ENCODE measurements around the gene FAM20C.

The FAM20C gene

GRCh38 chr7:186516-187113 is 5.8 kb upstream of the FAM20C start:
- no peaks in the 10 kb centered on the region for H3K9me3 ChIP-seq
- H3K27me3 ChIP-seq = no peaks in the 10 kb centered on the region
- H3K36me3 ChIP-seq = no peaks in the 10 kb centered on the region
- DNase-seq = no peak
- peaks cover 0 to 11% (median 8%) of the 10 kb centered on the region in 4 donors for H3K4me1 ChIP-seq
- intact Hi-C loops (cut with DNase I; ENCODE audit: low total_unique reads) = no loop called here
- H3K4me3 ChIP-seq = no peak overlapping the region
- no peak overlapping the region for H3K27ac ChIP-seq
- no peak for TF ChIP-seq CTCF (IDR thresholded peaks at IDR 0.05)

GRCh38 chr7:187227-187927 is 5.0 kb upstream of the FAM20C start:
- H3K27me3 ChIP-seq = no peaks in the 10 kb centered on the region
- peaks cover 0 to 13% (median 10%) of the 10 kb centered on the region in 4 donors for H3K4me1 ChIP-seq
- no peak for DNase-seq
- intact Hi-C loops (cut with DNase I; ENCODE audit: low total_unique reads) = no loop called here
- H3K4me3 ChIP-seq = no peak overlapping the region
- no peaks in the 10 kb centered on the region for H3K9me3 ChIP-seq
- H3K36me3 ChIP-seq = no peaks in the 10 kb centered on the region
- H3K27ac ChIP-seq = no peak overlapping the region
- TF ChIP-seq CTCF (IDR thresholded peaks at IDR 0.05) = no peak

GRCh38 chr7:188174-188573 is 4.2 kb upstream of the FAM20C start:
- intact Hi-C loops (cut with DNase I; ENCODE audit: low total_unique reads) = no loop called here
- Histone ChIP-seq H3K4me3 (no peak overlapping the region), H3K4me1 (peaks cover 0 to 13% (median 10%) of the 10 kb centered on the region in 4 donors), H3K27me3 (no peaks in the 10 kb centered on the region), H3K27ac (no peak overlapping the region), H3K36me3 (no peaks in the 10 kb centered on the region), H3K9me3 (no peaks in the 10 kb centered on the region)
- TF ChIP-seq CTCF (IDR thresholded peaks at IDR 0.05) = no peak
- DNase-seq = no peak

- Histone ChIP-seq H3K9me3 (no peaks in the 10 kb centered on the region), H3K27ac (no peak overlapping the region), H3K4me1 (peaks cover 0 to 20% (median 10%) of the 10 kb centered on the region in 4 donors), H3K27me3 (no peaks in the 10 kb centered on the region), H3K4me3 (no peak overlapping the region), H3K36me3 (no peaks in the 10 kb centered on the region)
- TF ChIP-seq CTCF (IDR thresholded peaks at IDR 0.05) = no peak
- intact Hi-C loops (cut with DNase I; ENCODE audit: low total_unique reads) = no loop called here
- no peak for DNase-seq
Measured at GRCh38 chr7:188727-189500, 3.5 kb upstream of the FAM20C start.

- Histone ChIP-seq H3K9me3 (no peaks in the 10 kb centered on the region), H3K36me3 (no peaks in the 10 kb centered on the region), H3K27ac (no peak overlapping the region), H3K4me3 (no peak overlapping the region), H3K27me3 (no peaks in the 10 kb centered on the region), H3K4me1 (peaks cover 0 to 28% (median 18%) of the 10 kb centered on the region in 4 donors)
- intact Hi-C loops (cut with DNase I; ENCODE audit: low total_unique reads) = loop anchor here (5.0 kb wide), 2 partner anchors 42 to 43 kb away; no protein-coding TSS in a partner anchor
- DNase-seq = no peak
- TF ChIP-seq CTCF (IDR thresholded peaks at IDR 0.05) = no peak
Measured at GRCh38 chr7:189719-190118, 2.7 kb upstream of the FAM20C start.

Data from tibial artery (tissue), 4 donors.